HG03045 (cell line): ENCODE results near the gene DEDD2.
"Not testable (repeated sequence)": the region's sequence is repeated elsewhere in the genome, so short reads cannot be mapped to it uniquely, and the experiment has no call there.

Experiments
- ATAC-seq: cut with Tn5 transposase; IDR thresholded peaks from one replicate; pipeline ENCODE4 v1.9.1; 2021; ENCODE audit warnings: mild to moderate bottlenecking, moderate library complexity; ENCODE audit not compliant: unreplicated experiment

DEDD2 gene, protein sequence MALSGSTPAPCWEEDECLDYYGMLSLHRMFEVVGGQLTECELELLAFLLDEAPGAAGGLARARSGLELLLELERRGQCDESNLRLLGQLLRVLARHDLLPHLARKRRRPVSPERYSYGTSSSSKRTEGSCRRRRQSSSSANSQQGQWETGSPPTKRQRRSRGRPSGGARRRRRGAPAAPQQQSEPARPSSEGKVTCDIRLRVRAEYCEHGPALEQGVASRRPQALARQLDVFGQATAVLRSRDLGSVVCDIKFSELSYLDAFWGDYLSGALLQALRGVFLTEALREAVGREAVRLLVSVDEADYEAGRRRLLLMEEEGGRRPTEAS

DNA sequence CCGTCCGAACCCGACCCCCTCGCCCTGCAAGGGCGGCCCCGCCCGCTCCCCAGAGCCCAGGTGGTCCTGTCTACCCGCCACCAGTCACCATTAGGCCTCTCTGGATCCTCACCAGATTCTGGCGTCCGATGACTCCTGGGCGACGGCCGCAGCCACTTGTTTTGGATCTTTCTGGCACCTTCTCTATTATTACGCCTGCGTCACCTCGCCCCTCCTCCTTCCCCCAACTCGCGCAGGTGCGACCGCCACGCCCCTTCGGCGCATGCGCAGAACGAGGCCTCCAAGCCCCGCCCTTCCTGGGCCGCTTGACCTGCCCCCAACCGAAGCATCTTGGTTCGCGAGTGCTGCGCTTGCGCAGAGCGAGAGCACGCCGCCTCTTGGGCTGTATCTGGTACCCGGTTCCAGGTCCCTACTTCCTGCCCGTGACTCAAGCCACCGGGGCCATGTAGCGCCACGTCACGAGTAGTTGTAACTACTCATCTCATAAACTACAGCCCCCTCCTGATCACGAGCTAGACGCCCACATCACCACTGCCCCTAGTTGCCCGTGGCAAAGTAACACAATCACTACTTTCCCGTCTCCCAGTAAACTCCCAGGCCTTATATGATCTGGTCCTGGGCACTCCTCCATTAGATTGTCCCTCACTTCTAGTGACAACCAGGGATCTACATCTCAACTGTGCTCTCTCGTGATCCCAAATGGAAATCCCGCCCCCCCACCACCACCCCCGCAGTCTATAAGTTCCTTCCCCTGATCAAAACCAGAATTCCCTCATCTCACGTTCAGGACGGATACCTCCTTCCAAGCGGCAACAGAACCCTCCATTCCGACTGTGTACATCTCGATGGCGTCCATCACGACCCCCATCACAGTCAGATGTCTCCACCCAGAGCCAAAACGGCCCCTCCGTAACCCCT, at the start of gene DEDD2:
Gene DEDD2 (minus strand): TSS at position 158 of the 918 bp plus-strand sequence. CDS start 670 bp downstream, outside the sequence.
- peak; percentile 74 for ATAC-seq

DNA sequence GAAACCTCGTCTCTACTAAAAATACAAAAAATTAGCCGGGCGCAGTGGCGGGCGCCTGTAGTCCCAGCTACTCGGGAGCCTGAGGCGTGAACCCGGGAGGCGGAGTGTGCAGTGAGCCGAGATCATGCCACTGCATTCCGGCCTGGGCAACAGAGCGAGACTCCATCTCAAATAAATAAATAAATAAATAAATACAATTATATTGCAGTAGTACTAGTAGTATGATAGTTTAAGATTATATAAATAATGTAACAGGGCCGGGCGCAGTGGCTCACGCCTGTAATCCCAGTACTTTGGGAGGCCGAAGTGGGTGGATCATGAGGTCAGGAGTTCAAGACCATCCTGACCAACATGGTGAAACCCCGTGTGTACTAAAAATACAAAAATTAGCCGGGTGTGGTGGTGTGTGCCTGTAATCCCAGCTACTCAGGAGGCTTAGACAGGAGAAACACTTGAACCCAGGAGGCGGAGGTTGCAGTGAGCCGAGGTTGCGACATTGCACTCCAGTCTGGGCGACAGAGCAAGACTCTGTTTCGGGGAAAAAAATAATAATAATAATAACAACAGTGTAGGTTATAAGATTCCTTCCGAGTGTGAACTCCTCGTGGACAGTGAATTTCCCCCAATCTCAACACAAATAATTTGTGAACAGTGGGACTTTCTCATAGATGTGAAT, 49.6 kb upstream of the DEDD2 start:
- ATAC-seq = not testable (repeated sequence)

DNA sequence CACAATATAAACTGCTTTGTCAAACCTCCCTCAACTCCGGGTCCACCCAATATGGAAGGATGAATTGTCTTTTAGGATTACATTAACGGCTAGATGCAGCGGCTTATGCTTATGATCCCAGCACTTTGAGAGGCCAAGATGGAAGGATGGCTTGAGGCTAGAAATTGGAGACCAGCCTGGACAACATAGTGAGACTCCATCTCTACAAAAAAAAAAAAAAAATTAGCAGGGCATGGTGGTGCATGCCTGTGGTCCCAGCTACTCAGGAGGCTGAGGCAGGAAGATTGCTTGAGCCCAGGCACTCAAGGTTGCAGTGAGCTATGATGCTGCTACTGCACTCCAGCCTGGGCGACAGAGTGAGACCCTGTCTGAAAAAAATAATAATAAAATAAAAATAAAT, 48.6 kb upstream of the DEDD2 start:
- ATAC-seq = not testable (repeated sequence)

DNA sequence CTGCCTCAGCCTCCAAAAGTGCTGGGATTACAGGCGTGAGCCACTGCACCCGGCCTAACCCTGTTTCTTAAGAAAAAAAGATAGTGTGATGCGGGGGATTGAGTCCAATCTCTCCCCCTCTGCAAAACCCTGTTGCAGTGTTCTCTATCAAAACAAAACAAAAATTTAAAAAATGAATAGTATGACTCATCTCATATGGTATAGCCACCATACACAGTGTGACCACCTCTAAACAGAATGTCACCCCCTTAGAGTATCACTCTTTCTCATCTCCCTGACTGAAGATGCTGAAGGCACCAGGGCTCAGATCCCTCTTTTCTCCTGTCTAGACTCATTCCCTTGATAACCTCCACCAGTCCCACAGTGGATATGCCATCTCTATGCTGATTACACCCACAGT, 44.3 kb upstream of the DEDD2 start:
- ATAC-seq = no peak

DNA sequence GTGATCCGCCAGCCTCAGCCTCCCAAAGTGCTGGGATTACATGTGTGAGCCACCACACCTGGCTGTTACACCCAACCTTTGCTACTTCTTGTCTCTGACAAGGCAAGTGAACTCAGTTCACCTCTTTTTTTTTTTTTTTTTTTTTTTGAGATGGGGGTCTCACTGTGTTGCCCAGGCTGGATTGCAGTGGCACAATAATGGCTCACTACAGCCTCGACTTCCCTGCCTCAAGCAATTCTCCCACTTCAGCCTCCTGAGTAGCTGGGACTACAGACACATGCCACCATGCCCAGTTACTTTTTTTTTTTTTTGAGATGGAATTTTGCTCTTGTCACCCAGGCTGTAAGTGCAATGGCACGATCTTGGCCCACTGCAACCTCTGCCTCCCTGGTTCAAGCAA, 40.4 kb upstream of the DEDD2 start:
- ATAC-seq = not testable (repeated sequence)

DNA sequence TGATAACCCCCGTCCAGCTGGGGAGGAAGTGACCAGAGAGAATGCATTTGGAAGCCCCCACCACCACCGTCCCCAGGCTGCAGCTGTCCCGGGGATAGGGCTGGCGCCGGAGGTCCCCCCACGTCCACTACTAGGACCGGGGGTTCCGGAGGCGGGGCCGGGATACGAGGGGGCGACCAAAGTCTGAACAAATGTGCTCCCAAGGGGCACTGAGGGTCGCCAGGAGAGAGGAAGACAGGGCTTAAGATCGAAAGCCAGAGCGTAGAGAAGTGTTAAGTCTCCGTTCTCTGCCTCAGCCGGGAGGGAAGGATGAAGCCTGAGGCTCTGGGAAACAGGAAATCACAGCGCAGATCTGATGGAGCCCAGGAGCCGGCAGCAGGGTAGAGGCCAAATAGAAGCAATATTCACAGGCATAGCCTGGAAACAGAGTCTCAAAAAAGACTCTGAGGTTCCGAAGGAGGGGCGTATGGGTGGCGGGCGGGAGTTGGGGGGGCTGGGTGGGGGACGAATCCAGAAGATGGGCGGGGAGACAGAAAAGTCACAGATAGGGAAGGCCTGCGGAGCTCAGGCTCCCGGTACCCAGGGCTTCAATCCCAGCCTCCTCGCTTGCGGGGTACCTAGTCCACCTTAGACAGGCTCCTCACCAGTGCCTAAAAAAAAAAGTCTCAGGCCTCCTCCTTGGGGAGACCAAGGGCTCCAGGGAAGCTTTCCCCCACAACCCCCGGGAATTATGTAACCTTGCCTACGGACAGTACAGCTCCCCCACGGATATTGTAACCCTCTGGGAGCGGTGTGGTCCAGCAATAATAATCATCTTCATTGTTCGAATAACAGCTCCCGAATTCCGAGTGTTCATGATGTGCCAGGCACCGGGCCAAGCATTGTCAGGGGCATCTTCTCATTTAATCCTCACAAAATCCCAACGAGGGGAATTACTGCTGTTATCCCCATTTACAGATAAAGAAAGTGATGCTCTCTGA, 38.6 kb upstream of the DEDD2 start:
- ATAC-seq = no peak

DNA sequence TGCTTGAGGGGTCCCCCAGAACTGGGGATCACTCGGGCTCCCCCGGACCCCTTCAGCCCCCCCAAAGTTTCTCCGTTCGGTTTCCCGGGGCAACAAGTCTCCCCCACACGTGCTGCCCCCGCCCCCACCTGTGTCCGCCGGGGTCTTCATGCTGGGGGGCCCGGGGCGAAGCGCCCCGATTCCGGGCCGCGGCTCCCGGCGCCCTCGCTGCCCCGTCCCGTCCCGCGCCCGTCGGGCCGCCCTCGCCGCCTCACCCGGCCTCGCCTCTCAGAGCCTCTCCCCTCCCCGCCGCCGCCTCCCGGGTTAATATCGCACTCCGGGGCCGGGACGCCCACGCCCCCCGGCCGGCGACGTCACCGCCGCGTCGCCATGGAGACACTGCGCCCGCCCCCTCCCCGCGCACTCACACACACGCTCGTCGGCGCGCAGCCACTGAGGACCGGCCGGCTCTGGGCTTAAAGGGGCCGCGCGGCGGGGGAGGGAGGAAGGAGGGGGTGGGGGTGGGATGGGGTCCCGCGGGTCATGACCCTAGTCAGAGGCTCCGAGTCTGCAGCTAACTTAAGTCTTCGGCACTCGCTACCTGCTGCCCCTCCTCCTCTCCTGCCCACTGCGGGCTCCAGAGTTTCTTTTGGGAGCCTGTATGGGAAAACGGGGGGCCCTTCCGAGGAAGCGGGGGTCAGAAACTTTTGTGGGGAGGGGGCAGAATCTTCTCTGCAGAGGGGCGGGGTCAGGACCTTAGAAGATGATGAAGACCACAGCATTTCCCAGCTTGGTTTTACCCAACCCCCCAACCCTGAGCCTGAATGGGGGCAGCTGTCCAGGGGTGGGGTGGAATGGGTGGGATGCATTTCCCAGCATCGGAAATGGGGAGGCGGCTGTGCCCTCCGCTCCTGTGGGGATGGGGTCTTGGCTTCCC, 37.6 kb upstream of the DEDD2 start, which contains the start of gene ERF:
Gene ERF (minus strand): TSS at position 279 of the 916 bp plus-strand sequence. CDS start 129 bp downstream, at position 150.
- peak; percentile 56 for ATAC-seq

DNA sequence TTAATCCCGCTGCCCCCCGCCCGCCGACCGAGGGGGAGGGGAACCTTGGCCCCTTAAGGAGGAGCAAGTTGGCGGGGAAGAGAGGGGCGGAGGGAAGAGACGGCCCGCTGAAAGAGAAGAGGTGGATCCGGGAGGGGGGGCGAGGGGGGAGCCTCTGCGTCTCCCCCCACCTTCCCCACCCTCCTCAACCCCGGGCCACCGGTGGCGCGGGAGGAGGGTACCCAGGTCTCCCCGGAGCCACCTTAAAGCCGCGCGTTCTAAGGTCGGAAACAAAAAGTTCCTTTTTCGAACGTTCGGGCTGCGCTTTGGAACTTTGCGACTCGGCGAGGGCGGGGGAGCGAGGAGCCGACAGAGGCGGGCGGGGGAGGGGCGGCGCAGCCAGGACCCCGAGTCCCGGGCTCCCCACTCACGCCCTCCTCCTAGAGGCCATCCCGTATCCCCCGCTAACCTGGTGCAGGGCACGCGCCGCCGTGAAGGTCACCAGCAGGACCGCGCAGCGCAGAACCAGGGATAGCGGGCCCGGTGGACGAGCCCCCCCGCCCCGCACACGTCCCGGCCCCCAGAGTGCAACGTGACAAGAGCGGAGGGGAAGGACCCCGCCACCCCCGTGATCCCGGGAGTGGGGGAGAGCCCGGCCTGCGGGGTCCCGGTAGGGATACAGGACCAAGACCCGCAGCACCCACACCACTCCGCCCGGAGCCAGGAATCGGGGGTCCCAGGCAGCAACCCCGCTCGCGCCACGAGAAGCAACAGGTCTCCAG, 36.8 kb upstream of the DEDD2 start:
- ATAC-seq = peak; percentile 30

DNA sequence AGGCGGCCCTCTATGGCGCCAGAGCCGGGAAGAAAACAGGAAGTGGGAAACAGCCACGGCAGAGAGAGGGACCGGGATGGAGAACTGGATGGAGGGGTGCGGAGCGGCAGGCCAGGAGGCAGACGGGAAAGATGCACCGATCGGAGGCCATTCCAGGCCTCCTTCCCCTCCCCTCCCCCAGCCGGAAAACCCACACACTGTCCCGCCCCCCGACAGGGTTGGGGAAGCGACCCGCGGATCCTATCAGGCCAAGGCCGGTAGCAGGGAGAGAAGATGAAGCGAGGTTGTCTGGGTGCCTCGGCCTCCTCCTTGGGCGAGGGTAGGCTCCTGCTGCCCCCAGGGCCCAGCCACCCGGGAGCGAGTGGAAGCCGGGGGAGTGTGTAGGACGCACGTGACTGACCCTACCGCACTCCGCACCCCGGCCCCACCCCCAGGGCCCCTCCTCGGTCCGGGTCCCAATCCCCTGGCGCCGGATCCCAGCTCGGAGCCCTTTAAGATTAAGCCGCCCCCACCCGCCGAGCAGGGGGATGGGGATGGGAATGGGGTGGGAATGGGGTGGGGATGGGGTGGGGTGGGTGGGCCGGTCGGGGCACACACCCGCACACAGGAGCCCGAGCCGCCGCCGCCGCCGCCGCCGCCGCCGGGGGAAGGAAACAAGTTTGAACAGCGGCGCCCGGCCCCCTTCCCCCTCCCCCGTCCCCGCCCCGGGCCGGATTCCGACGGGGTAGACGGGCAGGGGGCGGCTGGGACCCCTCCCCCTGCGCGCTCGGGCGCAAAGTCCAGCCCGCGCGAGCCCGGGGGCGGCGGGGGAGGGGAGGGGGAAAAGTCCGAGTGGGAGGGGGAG, 36.0 kb upstream of the DEDD2 start:
- ATAC-seq = peak; percentile 1

DNA sequence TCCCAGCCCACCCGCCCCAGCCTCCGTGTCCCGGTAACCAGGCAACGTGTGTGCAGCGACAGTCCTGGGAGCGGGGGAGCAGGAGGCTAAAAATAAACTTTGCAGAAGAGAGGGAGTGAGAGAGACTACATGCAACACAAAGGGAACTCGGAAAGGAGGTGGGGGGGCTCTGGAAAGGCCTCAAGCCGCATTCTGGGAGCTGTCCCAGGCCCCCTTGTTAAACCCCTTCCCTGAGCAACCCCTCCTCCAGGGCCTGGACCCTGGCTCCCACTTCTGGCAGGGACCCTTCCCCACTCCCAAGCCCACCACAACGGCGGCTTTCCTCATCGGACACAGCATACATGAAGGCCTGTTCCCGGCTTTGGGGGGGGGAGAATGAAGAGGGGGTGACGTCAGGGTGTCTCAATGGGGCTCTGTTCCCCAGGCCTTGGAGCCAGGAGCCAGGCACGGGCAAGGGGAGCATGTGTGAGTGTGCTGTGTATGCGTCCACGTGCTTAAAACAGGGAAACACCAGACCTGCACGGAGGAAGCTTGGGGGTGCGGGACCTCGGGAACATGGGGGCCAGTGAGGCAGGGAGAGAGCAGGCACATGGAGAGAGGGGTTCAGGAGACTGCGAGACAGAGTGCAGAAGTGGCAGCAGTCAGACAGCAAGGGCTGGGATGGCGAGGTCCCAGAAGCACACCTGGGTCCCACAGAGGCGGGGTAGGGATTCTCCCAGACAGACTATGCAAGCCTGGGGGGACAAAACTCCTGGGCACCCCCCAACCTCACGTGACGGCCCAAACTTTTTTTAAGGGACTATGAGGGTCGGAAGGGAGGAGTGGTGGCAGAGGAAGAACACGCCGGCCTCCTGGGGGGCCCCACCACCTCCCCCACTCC, 35.1 kb upstream of the DEDD2 start:
- ATAC-seq = no peak

DNA sequence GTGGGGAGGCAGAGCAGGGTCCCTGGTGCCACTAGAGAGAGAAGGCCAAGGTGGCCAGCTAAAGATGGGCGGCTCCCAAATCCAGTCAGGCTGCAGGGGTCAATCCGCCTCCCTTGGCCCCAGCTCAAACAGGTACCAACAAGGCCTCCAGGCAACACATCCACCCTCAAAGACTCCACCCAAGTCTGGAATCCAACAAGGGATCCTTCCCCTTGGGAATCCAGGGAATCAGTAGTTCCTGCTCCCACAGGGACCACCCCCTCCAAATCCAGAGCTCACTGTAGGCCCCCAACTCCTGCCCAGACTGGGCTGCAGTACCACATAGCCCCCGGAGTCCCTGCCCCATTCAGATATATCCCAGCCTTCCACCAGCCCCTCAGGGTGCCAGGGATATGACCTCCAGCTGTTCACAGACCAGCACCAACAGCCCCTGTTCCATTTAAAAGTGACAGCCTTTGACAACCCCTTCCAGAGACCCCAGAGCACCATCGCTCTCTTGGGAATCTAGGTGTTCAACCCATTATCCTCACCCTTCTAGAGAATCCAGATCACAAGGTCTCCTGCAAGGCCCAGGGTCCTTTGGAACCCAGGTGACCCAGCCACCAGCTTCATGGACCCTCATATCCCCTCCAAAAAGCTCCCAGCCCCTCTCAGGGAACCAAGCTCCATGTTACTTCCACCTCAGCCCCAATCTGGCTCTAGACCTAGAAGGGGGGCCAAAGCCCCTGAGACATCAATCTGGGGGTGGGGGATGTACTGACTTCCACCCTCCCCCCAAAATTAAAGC, 34.3 kb upstream of the DEDD2 start:
- ATAC-seq = no peak

DNA sequence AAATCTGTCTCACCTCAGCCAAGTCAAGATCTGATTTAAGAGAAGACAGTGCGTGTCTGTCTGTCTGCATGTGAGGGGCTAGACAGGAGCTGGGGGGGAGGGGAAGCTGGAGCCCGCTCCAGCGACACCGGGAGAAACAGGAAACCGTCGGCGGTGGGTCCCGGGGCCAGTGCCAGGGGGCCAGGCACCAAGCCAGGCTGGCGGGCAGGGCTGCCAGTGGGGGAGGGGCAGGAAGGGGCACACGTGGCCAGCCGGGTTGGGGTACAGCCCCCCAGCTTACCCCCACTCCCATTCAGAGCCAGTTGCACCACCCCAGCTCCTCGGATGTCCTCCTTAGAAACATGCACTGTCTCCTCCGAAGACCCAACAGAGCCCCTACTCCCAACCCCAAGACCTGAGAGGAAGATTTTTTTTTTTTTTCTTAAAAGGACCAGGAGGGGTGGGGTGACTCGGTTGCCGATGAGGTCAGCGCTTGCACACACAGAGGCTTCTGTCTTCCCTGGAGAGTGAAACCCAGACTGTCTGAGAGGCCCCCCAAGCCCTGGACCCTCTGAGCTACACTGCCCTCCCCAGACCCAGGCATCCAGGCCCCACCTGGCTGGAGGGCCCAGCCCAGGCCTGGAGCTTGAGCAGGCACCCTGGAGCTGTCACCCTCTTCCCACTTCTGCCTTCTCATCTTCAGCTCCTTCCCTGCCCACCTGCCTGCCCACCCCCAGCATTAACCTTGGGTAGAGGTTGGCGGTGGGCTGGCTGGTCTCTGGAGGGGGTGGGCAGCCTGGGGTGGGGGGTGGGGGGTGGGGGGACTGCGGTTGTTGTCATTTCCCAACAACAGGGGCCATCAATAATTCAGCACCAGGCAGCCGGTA, 33.4 kb upstream of the DEDD2 start:
- no peak for ATAC-seq

DNA sequence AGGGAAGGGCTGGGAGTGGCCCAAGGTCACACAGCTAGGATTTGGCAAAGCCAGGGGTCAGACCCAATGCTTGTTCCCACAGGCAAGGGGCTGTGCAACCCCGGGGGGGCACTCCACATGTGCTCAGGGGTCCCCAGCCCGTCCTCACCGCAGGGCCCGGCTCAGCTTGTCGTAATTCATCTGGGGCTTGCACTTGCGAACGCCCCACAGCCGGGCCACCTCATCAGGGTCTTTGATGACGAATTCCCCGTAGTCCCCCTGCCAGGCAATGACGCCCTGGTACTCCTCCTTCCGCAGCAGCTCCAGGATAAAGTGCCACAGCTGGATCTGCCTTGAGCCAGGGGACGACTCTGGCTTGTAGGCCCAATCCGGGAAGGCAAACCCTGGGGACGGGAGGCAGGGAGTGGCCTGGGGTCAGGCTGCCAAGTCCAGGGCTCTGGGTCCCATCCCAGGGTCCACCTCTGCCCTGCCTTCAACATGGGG, 32.7 kb upstream of the DEDD2 start:
- no peak for ATAC-seq

DNA sequence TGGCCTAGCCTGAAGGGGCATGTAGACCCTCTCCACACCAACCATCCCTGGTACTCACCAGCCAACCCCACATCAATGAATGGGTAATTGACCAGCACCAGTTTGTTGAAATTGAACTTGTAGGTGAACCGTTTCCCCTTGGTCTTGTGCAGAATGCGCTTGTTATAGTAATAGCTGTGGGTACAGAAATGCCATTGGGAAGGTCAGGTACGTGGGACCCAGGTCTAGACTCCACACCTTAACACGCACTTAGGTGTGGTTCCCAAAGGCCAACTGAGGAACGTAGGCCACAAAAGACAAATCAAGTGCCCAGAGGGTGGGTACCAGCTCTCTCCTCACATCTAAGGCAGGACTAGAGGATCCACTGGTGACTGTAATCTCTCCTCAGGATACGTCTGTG, 32.3 kb upstream of the DEDD2 start:
- no peak for ATAC-seq
